Femur (tissue), 1 donor: ENCODE measurements around the gene SAMD8.
"Not testable (repeated sequence)": the region's sequence is repeated elsewhere in the genome, so short reads cannot be mapped to it uniquely, and the experiment has no call there.

Experiments used
- DNase-seq: peaks from one replicate; pipeline ENCODE4 v3.0.0-alpha.2; 2017

The SAMD8 gene

GRCh38 chr10:75107756-75108683, 3.4 kb upstream of the SAMD8 start:
- no peak for DNase-seq

- peak; percentile 63 for DNase-seq
Measured at GRCh38 chr10:75108684-75109458, 2.6 kb upstream of the SAMD8 start.

- DNase-seq: no peak
Measured at GRCh38 chr10:75109459-75109778, 2.0 kb upstream of the SAMD8 start.

- no peak for DNase-seq
Measured at GRCh38 chr10:75110006-75110632, 1.3 kb upstream of the SAMD8 start.

GRCh38 chr10:75111907-75112679, 637 bp downstream of the SAMD8 start:
- peak; percentile 70 for DNase-seq

- DNase-seq: no peak
Measured at GRCh38 chr10:75115137-75115536, 3.7 kb downstream of the SAMD8 start.

- DNase-seq: not testable (repeated sequence)
Measured at GRCh38 chr10:75116941-75117775, 5.7 kb downstream of the SAMD8 start.

- no peak for DNase-seq
Measured at GRCh38 chr10:75117995-75118394, 6.5 kb downstream of the SAMD8 start.

- DNase-seq: not testable (repeated sequence)
Measured at GRCh38 chr10:75119444-75120066, 8.1 kb downstream of the SAMD8 start.

GRCh38 chr10:75121322-75121721, 9.9 kb downstream of the SAMD8 start:
- DNase-seq: no peak

- no peak for DNase-seq
Measured at GRCh38 chr10:75122505-75122904, 11.0 kb downstream of the SAMD8 start.

GRCh38 chr10:75123088-75123682, 11.7 kb downstream of the SAMD8 start:
- no peak for DNase-seq

GRCh38 chr10:75126277-75126676, 14.8 kb downstream of the SAMD8 start:
- DNase-seq: no peak

GRCh38 chr10:75127471-75127870, 16.0 kb downstream of the SAMD8 start:
- DNase-seq: no peak

- DNase-seq: not testable (repeated sequence)
Measured at GRCh38 chr10:75128985-75129384, 17.5 kb downstream of the SAMD8 start.

- no peak for DNase-seq
Measured at GRCh38 chr10:75129537-75129936, 18.1 kb downstream of the SAMD8 start.

- DNase-seq: not testable (repeated sequence)
Measured at GRCh38 chr10:75133701-75134100, 22.2 kb downstream of the SAMD8 start.

- DNase-seq: no peak
Measured at GRCh38 chr10:75136346-75136745, 24.9 kb downstream of the SAMD8 start.

GRCh38 chr10:75137533-75138438, 26.3 kb downstream of the SAMD8 start:
- DNase-seq: no peak

- no peak for DNase-seq
Measured at GRCh38 chr10:75140246-75140645, 28.8 kb downstream of the SAMD8 start.
